HepG2 (cell line): ENCODE data around the gene TTC4. TPM values are rescaled to one million over a fixed set of nuclear protein-coding genes. Genes with fewer than 3 reads are reported as not detected.

Experiments
- ATAC-seq: fragments of 200-7000 bp; cut with Tn5 transposase; 3 replicates; pipeline ENCODE4 v1.9.1; 2020; ENCODE audit warnings: mild to moderate bottlenecking, moderate library complexity
- BruUV-seq: library from RNA; stranded (reverse); fragments of 400-500 nt; replicated peaks from 2 replicates; lab custom pipeline; 2021; lab: Mats Ljungman, UMichigan
- CTCF ChIA-PET: fragments of 300-600 bp; formaldehyde crosslinking; extraction: SDS; loops from one replicate; lab custom pipeline; 2021; ENCODE audit warnings: low total read pairs, inconsistent platforms, low intra/inter-chr PET ratio; lab: Yijun Ruan, JAX
- POLR2A ChIA-PET: fragments of 350-600 bp; sonication (Branson Sonifier 250); formaldehyde crosslinking; loops from one replicate; lab custom pipeline; 2020; ENCODE audit warnings: antibody characterized with exemption, inconsistent platforms; lab: Yijun Ruan, JAX
- DNase-seq: peaks from one replicate; pipeline ENCODE4 v3.0.0-alpha.2; 2015; ENCODE audit warnings: low spot score
- FAIRE-seq: peaks from 3 replicates; lab custom pipeline; 2011; peaks lifted over from hg19 to GRCh38; lab: Jason Lieb, UNC
- H2AFZ ChIP-seq: one replicate; pipeline ENCODE4 v1.6.1; 2011; ENCODE audit warnings: low read length, inconsistent platforms
- H3K27ac ChIP-seq: fragments of 300-600 bp; 3 replicates; pipeline ENCODE4 v1.8.0; 2011; ENCODE audit warnings: mixed run types, mild to moderate bottlenecking, mixed read lengths, low read length, inconsistent platforms; ENCODE audit not compliant: insufficient read depth; ENCODE audit errors: extremely low read length
- H3K27me3 ChIP-seq, 2 experiments: fragments of 200-600 bp in 1 of 2; 2 replicates in 1 of 2; 3 replicates in 1 of 2; pipeline versions ENCODE4 v1.6.0 to v1.8.0; 2011; ENCODE audit warnings: low read length in 2 of 2, mild to moderate bottlenecking in 2 of 2, moderate library complexity in 2 of 2, inconsistent platforms in 1 of 2; ENCODE audit not compliant: insufficient read depth in 2 of 2, control insufficient read depth in 1 of 2
- H3K36me3 ChIP-seq, 2 experiments: fragments of 200-600 bp in 1 of 2; replicated peaks in 1 of 2; 2 replicates in 1 of 2; 3 replicates in 1 of 2; pipeline versions ENCODE4 v1.5.1 to v1.8.0; 2011; ENCODE audit warnings: low read length in 2 of 2, inconsistent platforms in 1 of 2; ENCODE audit not compliant: insufficient read depth in 2 of 2, control insufficient read depth in 1 of 2
- H3K4me1 ChIP-seq: 2 replicates; pipeline ENCODE4 v1.5.1; 2012; ENCODE audit warnings: low read length, inconsistent platforms; ENCODE audit not compliant: insufficient read depth
- H3K4me2 ChIP-seq: 2 replicates; pipeline ENCODE4 v1.6.0; 2011; ENCODE audit warnings: low read depth, low read length, inconsistent platforms
- H3K4me3 ChIP-seq, 3 experiments: fragments of 200-600 bp in 1 of 3; sonication (generic), shearing (Covaris generic) in 1 of 3; replicated peaks in 1 of 3; 2 replicates each; pipeline ENCODE4 v1.5.1; 2011 to 2016; ENCODE audit warnings: low read length in 3 of 3, inconsistent platforms in 2 of 3, low read depth in 2 of 3, mild to moderate bottlenecking in 2 of 3, control low read depth in 1 of 3, mixed read lengths in 1 of 3; ENCODE audit not compliant: insufficient read depth in 1 of 3
- H3K79me2 ChIP-seq: one replicate; pipeline ENCODE4 v1.6.1; 2011; ENCODE audit warnings: low read length, inconsistent platforms; ENCODE audit not compliant: insufficient read depth
- H3K9ac ChIP-seq: 2 replicates; pipeline ENCODE4 v1.6.0; 2011; ENCODE audit warnings: mild to moderate bottlenecking, low read depth, low read length, inconsistent platforms; ENCODE audit not compliant: insufficient read depth
- H3K9me3 ChIP-seq: 2 replicates; pipeline ENCODE4 v1.5.1; 2012; ENCODE audit warnings: mild to moderate bottlenecking, low read length
- H4K20me1 ChIP-seq: 2 replicates; pipeline ENCODE4 v1.6.0; 2011; ENCODE audit warnings: inconsistent platforms, mild to moderate bottlenecking, low read length, moderate library complexity; ENCODE audit not compliant: insufficient read depth
- CENPX ChIP-seq: sonication (generic); formaldehyde crosslinking; IDR thresholded peaks from 2 replicates; pipeline ENCODE4 v1.9.0; 2021; ENCODE audit warnings: mild to moderate bottlenecking, missing genetic modification reagents, moderate library complexity
- FLYWCH1 ChIP-seq: sonication (generic); formaldehyde crosslinking; IDR thresholded peaks from 2 replicates; pipeline ENCODE4 v1.8.1; 2023; ENCODE audit warnings: mild to moderate bottlenecking, missing genetic modification reagents
- GATAD1 ChIP-seq: IDR thresholded peaks from 2 replicates; pipeline ENCODE4 v1.6.1; 2016; ENCODE audit warnings: missing genetic modification reagents, missing compliant biosample characterization
- KDM5B ChIP-seq: sonication (generic); formaldehyde crosslinking; IDR thresholded peaks from 2 replicates; pipeline ENCODE4 v1.4.0; 2020; ENCODE audit warnings: missing genetic modification reagents, mild to moderate bottlenecking, borderline replicate concordance
- MXD3 ChIP-seq: IDR thresholded peaks from 2 replicates; pipeline ENCODE4 v1.6.1; 2016; ENCODE audit warnings: mild to moderate bottlenecking, missing biosample characterization, missing genetic modification reagents
- NFKB2 ChIP-seq: sonication (generic); formaldehyde crosslinking; IDR thresholded peaks from 2 replicates; pipeline ENCODE4 v1.4.0; 2020; ENCODE audit warnings: missing genetic modification reagents, borderline replicate concordance
- PAX8 ChIP-seq: sonication (generic); formaldehyde crosslinking; IDR thresholded peaks from 2 replicates; pipeline ENCODE4 v1.8.0; 2022; ENCODE audit warnings: mild to moderate bottlenecking, missing genetic modification reagents, borderline replicate concordance
- PTBP1 ChIP-seq: fragments of 200-400 bp; formaldehyde crosslinking; IDR thresholded peaks from 2 replicates; pipeline ENCODE4 v1.6.1; 2018; ENCODE audit warnings: low read length, low read depth; ENCODE audit not compliant: poor library complexity, severe bottlenecking
- SAP130 ChIP-seq: IDR thresholded peaks from 2 replicates; pipeline ENCODE4 v1.6.1; 2016; ENCODE audit warnings: low read depth
- SNRNP70 ChIP-seq: fragments of 200-400 bp; formaldehyde crosslinking; IDR thresholded peaks from 2 replicates; pipeline ENCODE4 v1.6.1; 2017; ENCODE audit warnings: mild to moderate bottlenecking, low read depth, low read length, moderate library complexity
- ZNF737 ChIP-seq: sonication (generic); formaldehyde crosslinking; IDR thresholded peaks from 2 replicates; pipeline ENCODE4 v1.5.0; 2020; ENCODE audit warnings: missing genetic modification reagents, mild to moderate bottlenecking, borderline replicate concordance
- ZSCAN25 ChIP-seq: sonication (generic); formaldehyde crosslinking; IDR thresholded peaks from 2 replicates; pipeline ENCODE4 v1.8.0; 2022; ENCODE audit warnings: mild to moderate bottlenecking, missing genetic modification reagents
- WGBS: methylation state at CpG from one replicate; pipeline ENCODE4 v1.1.6; 2017; ENCODE audit warnings: low lambda C conversion rate; 5-methylcytosine and 5-hydroxymethylcytosine counted together
- in situ Hi-C: cut with HindIII; loops from 2 replicates; pipeline ENCODE4 v1.10.0; 2017; ENCODE audit warnings: low pct_unique_long_range_greater_than_20kb; ENCODE audit not compliant: extremely low pct_ligation_motif_present
- intact Hi-C: fragments of 100-400 bp; cut with micrococcal nuclease; formaldehyde crosslinking; loops from one replicate; pipeline ENCODE4 v1.10.0; 2022; ENCODE audit not compliant: unreplicated experiment
- polyA plus RNA-seq, 8 experiments: library from polyadenylated mRNA; depleted of rRNA in 3 of 8; stranded (reverse) in 7 of 8; unstranded in 1 of 8; fragments of >200 nt; fragmentation: Illumina TruSeq in 4 of 8; extraction: Trizol in 4 of 8; gene quantifications; 2 replicates each; pipeline versions ENCODE4 v1.2.1 to v1.2.3, GENCODE V29; 2011 to 2016; ENCODE audit warnings: low read depth in 4 of 8, missing spikeins in 1 of 8, mixed read lengths in 1 of 8; ENCODE audit not compliant: insufficient read depth in 1 of 8
- total RNA-seq, 5 experiments: library from RNA; depleted of rRNA; stranded (reverse); fragments of >200 nt; fragmentation: Illumina TruSeq; extraction: Trizol; gene quantifications; 2 replicates each; pipeline ENCODE4 v1.2.3, GENCODE V29; 2016; ENCODE audit warnings: low read depth in 1 of 5
- TF ChIP-seq, protein P1 (sequence below): sonication (generic); formaldehyde crosslinking; IDR thresholded peaks from 2 replicates; pipeline ENCODE4 v1.8.0; 2022; ENCODE audit warnings: mild to moderate bottlenecking, missing genetic modification reagents, borderline replicate concordance
- TF ChIP-seq, protein P2 (sequence below), 2 experiments: sonication (generic) in 1 of 2; formaldehyde crosslinking in 1 of 2; IDR thresholded peaks; 2 replicates each; pipeline versions ENCODE4 v1.4.0 to v1.6.1; 2016 to 2020; ENCODE audit warnings: borderline replicate concordance in 1 of 2, low read depth in 1 of 2, mild to moderate bottlenecking in 1 of 2, missing genetic modification reagents in 1 of 2

The TTC4 gene
- total and polyA plus RNA-seq, 2 of the 13 experiments (the other 11 are each of a cell fraction or from before 2014, with no cell fraction given), result 13.1 to 24.7 TPM

GRCh38 chr1:54710841-54711240, 4.8 kb upstream of the TTC4 start:
- 24% methylated on average over 6 of the region's 6 CpGs for WGBS

DNA sequence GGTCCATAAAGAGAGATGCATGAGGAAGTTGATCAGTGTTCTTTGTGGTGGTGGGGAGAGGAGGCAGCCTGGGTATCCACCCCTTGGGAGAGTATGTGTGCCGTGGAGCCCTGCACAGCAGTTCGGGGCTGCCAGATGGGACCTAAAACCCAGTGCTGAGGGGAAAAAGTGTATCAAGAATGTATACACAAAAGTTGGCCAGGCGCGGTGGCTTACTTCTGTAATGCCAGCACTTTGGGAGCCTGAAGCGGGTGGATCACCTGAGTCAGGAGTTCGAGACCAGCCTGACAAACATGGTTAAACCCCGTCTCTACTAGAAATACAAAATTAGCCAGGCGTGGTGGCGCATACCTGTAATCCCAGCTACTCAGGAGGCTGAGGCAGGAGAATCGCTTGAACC, 4.1 kb upstream of the TTC4 start:
- Histone ChIP-seq H3K9me3 (no peaks in the 10 kb centered on the region), H3K27ac (no peak overlapping the region), H2AFZ (no peak overlapping the region), H3K4me2 (no peak overlapping the region), H3K36me3 (no peaks in the 10 kb centered on the region), H4K20me1 (no peaks in the 10 kb centered on the region), H3K79me2 (peaks cover 7% of the 10 kb centered on the region), H3K4me3 (no peak overlapping the region), H3K27me3 (peaks cover 0 to 18% of the 10 kb centered on the region in 2 experiments; a peak in 2 of 5 replicates), H3K9ac (no peak overlapping the region), H3K4me1 (peaks cover 16% of the 10 kb centered on the region)
- DNase-seq (no peak), FAIRE-seq (no peak), ATAC-seq (no peak)
- BruUV-seq, result no TSS peak
- 47% methylated on average over 10 of the region's 10 CpGs for WGBS
- intact Hi-C loops, result no loop called here
- in situ Hi-C loops, result no loop called here
- CTCF ChIA-PET, result no interaction called here
- POLR2A ChIA-PET, result no interaction called here
- TF ChIP-seq SAP130 (CRISPR knock-in tag), result no peak
- TF ChIP-seq GATAD1, result no peak
- TF ChIP-seq, protein P1, sequence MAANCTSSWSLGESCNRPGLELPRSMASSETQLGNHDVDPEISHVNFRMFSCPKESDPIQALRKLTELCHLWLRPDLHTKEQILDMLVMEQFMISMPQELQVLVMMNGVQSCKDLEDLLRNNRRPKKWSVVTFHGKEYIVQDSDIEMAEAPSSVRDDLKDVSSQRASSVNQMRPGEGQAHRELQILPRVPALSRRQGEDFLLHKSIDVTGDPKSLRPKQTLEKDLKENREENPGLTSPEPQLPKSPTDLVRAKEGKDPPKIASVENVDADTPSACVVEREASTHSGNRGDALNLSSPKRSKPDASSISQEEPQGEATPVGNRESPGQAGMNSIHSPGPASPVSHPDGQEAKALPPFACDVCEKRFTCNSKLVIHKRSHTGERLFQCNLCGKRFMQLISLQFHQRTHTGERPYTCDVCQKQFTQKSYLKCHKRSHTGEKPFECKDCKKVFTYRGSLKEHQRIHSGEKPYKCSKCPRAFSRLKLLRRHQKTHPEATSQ (CRISPR knock-in tag), result no peak
- no peak for TF ChIP-seq PAX8 (CRISPR knock-in tag)
- TF ChIP-seq CENPX (CRISPR knock-in tag), result no peak
- no peak for TF ChIP-seq SNRNP70
- TF ChIP-seq, protein P2, sequence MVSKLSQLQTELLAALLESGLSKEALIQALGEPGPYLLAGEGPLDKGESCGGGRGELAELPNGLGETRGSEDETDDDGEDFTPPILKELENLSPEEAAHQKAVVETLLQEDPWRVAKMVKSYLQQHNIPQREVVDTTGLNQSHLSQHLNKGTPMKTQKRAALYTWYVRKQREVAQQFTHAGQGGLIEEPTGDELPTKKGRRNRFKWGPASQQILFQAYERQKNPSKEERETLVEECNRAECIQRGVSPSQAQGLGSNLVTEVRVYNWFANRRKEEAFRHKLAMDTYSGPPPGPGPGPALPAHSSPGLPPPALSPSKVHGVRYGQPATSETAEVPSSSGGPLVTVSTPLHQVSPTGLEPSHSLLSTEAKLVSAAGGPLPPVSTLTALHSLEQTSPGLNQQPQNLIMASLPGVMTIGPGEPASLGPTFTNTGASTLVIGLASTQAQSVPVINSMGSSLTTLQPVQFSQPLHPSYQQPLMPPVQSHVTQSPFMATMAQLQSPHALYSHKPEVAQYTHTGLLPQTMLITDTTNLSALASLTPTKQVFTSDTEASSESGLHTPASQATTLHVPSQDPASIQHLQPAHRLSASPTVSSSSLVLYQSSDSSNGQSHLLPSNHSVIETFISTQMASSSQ (IDR thresholded peaks at IDR 0.05; ENCODE audit: low read depth), result no peak
- TF ChIP-seq, protein P2 (CRISPR knock-in tag; IDR thresholded peaks at IDR 0.05; ENCODE audit: borderline replicate concordance), result no peak
- TF ChIP-seq ZNF737, result no peak
- TF ChIP-seq KDM5B (CRISPR knock-in tag), result no peak
- no peak for TF ChIP-seq ZSCAN25 (CRISPR knock-in tag)

More at GRCh38 chr1:54710841-54711240, 4.8 kb upstream of the TTC4 start:
- Histone ChIP-seq H3K27ac (no peak overlapping the region), H3K27me3 (peaks cover 0 to 18% of the 10 kb centered on the region in 2 experiments; a peak in 1 of 5 replicates), H3K9me3 (no peaks in the 10 kb centered on the region), H3K79me2 (no peaks in the 10 kb centered on the region), H3K4me1 (peaks cover 13% of the 10 kb centered on the region), H4K20me1 (no peaks in the 10 kb centered on the region), H3K4me3 (no peak overlapping the region), H3K36me3 (no peaks in the 10 kb centered on the region), H3K9ac (no peak overlapping the region), H3K4me2 (no peak overlapping the region), H2AFZ (no peak overlapping the region)
- BruUV-seq, result no TSS peak
- DNase-seq (no peak), ATAC-seq (no peak), FAIRE-seq (no peak)
- CTCF ChIA-PET, result no interaction called here
- intact Hi-C loops (no loop called here), in situ Hi-C loops (no loop called here)
- TF ChIP-seq FLYWCH1 (CRISPR knock-in tag) (no peak), MXD3 (CRISPR knock-in tag) (no peak), PTBP1 (no peak), NFKB2 (CRISPR knock-in tag) (no peak)
- POLR2A ChIA-PET, result no interaction called here
